Mucosa of descending colon (tissue), 3 donors: Measurements from ENCODE around the gene TLR4. TPM values are rescaled to one million over a fixed set of nuclear protein-coding genes. Genes with fewer than 3 reads are reported as not detected.

ENCODE experiments used
- ATAC-seq: fragments of 200-7000 bp; cut with Tn5 transposase; one replicate; pipeline ENCODE4 v1.9.1; 2020; ENCODE audit warnings: mild to moderate bottlenecking, moderate library complexity
- DNase-seq, 3 donors: peaks; one replicate each; pipeline ENCODE4 v3.0.0-alpha.2; 2020
- H3K36me3 ChIP-seq: fragments of 200-600 bp; one replicate; pipeline ENCODE4 v1.8.0; 2021; ENCODE audit warnings: low read depth, mild to moderate bottlenecking
- H3K4me1 ChIP-seq: fragments of 200-600 bp; one replicate; pipeline ENCODE4 v1.8.0; 2021; ENCODE audit warnings: low read depth, mild to moderate bottlenecking
- H3K4me3 ChIP-seq: fragments of 200-600 bp; one replicate; pipeline ENCODE4 v1.8.0; 2021; ENCODE audit warnings: mild to moderate bottlenecking
- H3K9me3 ChIP-seq: fragments of 200-600 bp; one replicate; pipeline ENCODE4 v1.8.0; 2021; ENCODE audit warnings: mild to moderate bottlenecking
- intact Hi-C, 2 donors: fragments of 100-400 bp; cut with DNase I in 1 of 2; cut with micrococcal nuclease in 1 of 2; formaldehyde crosslinking; loops; one replicate each; pipeline versions ENCODE4 v1.11.0 to v1.11.1; 2022; cut with DNase I, micrococcal nuclease
- total RNA-seq, 3 donors: library from RNA; stranded (reverse); fragmentation: NEBNext Ultra II Directional in 2 of 3; extraction: Animal tissue kit (Norgen Biotek cat#: 25700) in 2 of 3; gene quantifications; one replicate each; pipeline versions ENCODE4 v1.2.1 to v1.2.4, GENCODE V29; 2021 to 2023
- TF ChIP-seq, protein P1 (sequence below): fragments of 200-600 bp; IDR thresholded peaks from one replicate; pipeline ENCODE4 v1.8.0; 2022; ENCODE audit warnings: antibody characterized with exemption, mild to moderate bottlenecking
- donor health status: DM: no; HTN: no; CAD: no; lungs with moderate emphysema.
- donor health status: DM: no; HTN: no; CAD: no.
- donor health status: DM: no; HTN: yes; CAD: no.

TLR4 gene
- total RNA-seq, 3 donors from 2014 or later = 6.9 to 16.1 (median 14.9) TPM

- TF ChIP-seq, protein P1, sequence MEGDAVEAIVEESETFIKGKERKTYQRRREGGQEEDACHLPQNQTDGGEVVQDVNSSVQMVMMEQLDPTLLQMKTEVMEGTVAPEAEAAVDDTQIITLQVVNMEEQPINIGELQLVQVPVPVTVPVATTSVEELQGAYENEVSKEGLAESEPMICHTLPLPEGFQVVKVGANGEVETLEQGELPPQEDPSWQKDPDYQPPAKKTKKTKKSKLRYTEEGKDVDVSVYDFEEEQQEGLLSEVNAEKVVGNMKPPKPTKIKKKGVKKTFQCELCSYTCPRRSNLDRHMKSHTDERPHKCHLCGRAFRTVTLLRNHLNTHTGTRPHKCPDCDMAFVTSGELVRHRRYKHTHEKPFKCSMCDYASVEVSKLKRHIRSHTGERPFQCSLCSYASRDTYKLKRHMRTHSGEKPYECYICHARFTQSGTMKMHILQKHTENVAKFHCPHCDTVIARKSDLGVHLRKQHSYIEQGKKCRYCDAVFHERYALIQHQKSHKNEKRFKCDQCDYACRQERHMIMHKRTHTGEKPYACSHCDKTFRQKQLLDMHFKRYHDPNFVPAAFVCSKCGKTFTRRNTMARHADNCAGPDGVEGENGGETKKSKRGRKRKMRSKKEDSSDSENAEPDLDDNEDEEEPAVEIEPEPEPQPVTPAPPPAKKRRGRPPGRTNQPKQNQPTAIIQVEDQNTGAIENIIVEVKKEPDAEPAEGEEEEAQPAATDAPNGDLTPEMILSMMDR = no peak
- intact Hi-C loops = no loop called here
Observed at GRCh38 chr9:117729375-117729774, 25.2 kb downstream of the TLR4 start.

GRCh38 chr9:117732494-117732893 is 28.3 kb downstream of the TLR4 start:
- Histone ChIP-seq H3K36me3 (no peaks in the 10 kb centered on the region), H3K9me3 (no peaks in the 10 kb centered on the region), H3K4me1 (no peaks in the 10 kb centered on the region), H3K4me3 (no peak overlapping the region)
- TF ChIP-seq, protein P1 = no peak
- no peak for DNase-seq
- ATAC-seq = no peak
- intact Hi-C loops = no loop called here

More at GRCh38 chr9:117729375-117729774, 25.2 kb downstream of the TLR4 start:
- no peaks in the 10 kb centered on the region for H3K36me3 ChIP-seq
- DNase-seq (no peak), ATAC-seq (no peak)
- H3K4me3 ChIP-seq = no peak overlapping the region
- no peaks in the 10 kb centered on the region for H3K4me1 ChIP-seq
- H3K9me3 ChIP-seq = no peaks in the 10 kb centered on the region

DNA sequence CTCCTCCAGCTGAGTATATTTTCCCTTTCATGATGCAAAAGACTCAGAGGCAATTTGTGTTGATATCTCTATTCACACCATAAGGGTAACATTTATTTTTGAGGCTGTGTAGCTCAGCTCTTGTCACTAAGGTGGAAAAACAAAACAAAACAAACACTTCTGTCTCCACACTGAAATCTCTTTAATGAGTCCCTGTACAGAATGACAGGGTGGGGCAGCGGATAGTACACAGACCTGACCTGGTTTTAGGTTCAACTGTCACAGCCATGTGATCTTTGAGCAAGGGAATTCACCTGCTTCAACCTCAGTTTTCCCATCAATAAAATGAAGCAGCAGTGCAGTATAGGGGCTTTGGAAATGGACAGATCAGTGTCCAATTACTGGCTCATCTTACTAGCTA is 29.3 kb downstream of the TLR4 start:
- Histone ChIP-seq H3K4me1 (no peaks in the 10 kb centered on the region), H3K4me3 (no peak overlapping the region), H3K9me3 (no peaks in the 10 kb centered on the region), H3K36me3 (no peaks in the 10 kb centered on the region)
- TF ChIP-seq, protein P1 = no peak
- peak in 1 of 3 donors; percentile 63 for DNase-seq
- peak; percentile 97 for ATAC-seq
- intact Hi-C loops = no loop called here

- intact Hi-C loops = no loop called here
- DNase-seq = no peak
- no peaks in the 10 kb centered on the region for H3K36me3 ChIP-seq
- TF ChIP-seq, protein P1 = no peak
- ATAC-seq = peak; percentile 72
- no peak overlapping the region for H3K4me3 ChIP-seq
- H3K4me1 ChIP-seq = no peaks in the 10 kb centered on the region
- no peaks in the 10 kb centered on the region for H3K9me3 ChIP-seq
Observed at GRCh38 chr9:117734082-117734481, 29.9 kb downstream of the TLR4 start.

- no peaks in the 10 kb centered on the region for H3K36me3 ChIP-seq
- TF ChIP-seq, protein P1 = no peak
- intact Hi-C loops = no loop called here
- no peaks in the 10 kb centered on the region for H3K9me3 ChIP-seq
- no peak overlapping the region for H3K4me3 ChIP-seq
- H3K4me1 ChIP-seq = no peaks in the 10 kb centered on the region
- no peak for DNase-seq
- ATAC-seq = no peak
Observed at GRCh38 chr9:117734523-117735314, 30.5 kb downstream of the TLR4 start.
